ENCODE data around the gene LGALS1.
"Not testable (repeated sequence)": the region's sequence is repeated elsewhere in the genome, so short reads cannot be mapped to it uniquely, and the experiment has no call there.

LGALS1 gene

GRCh38 chr22:37710675-37711074 is 35.2 kb downstream of the LGALS1 start:
- TF ChIP-seq JUND (IDR thresholded peaks at IDR 0.05; ENCODE audit: low read depth): no peak
- in situ Hi-C loops (cut with HindIII; ENCODE audit: low pct_unique_long_range_greater_than_20kb, low sequenced_read_pairs): no loop called here
- DNase-seq (ENCODE audit: low read depth in 1 of 2, low spot score in 1 of 2): peak in 1 of 2 experiments; percentile 10

- in situ Hi-C loops (cut with HindIII; ENCODE audit: low pct_unique_long_range_greater_than_20kb, low sequenced_read_pairs): no loop called here
- DNase-seq (ENCODE audit: low read depth in 1 of 2, low spot score in 1 of 2): no peak
- TF ChIP-seq JUND (IDR thresholded peaks at IDR 0.05; ENCODE audit: low read depth): no peak
Observed at GRCh38 chr22:37711490-37711889, 36.1 kb downstream of the LGALS1 start.

GRCh38 chr22:37713761-37714160 is 38.3 kb downstream of the LGALS1 start:
- in situ Hi-C loops (cut with HindIII; ENCODE audit: low pct_unique_long_range_greater_than_20kb, low sequenced_read_pairs): no loop called here

GRCh38 chr22:37714634-37715033 is 39.2 kb downstream of the LGALS1 start:
- in situ Hi-C loops (cut with HindIII; ENCODE audit: low pct_unique_long_range_greater_than_20kb, low sequenced_read_pairs): no loop called here
- DNase-seq (ENCODE audit: low read depth in 1 of 2, low spot score in 1 of 2): no peak
- TF ChIP-seq JUND (IDR thresholded peaks at IDR 0.05; ENCODE audit: low read depth): no peak

More at GRCh38 chr22:37713761-37714160, 38.3 kb downstream of the LGALS1 start:
- DNase-seq (ENCODE audit: low read depth in 1 of 2, low spot score in 1 of 2): no peak
- no peak for TF ChIP-seq JUND (IDR thresholded peaks at IDR 0.05; ENCODE audit: low read depth)

- in situ Hi-C loops (cut with HindIII; ENCODE audit: low pct_unique_long_range_greater_than_20kb, low sequenced_read_pairs): no loop called here
- TF ChIP-seq JUND (IDR thresholded peaks at IDR 0.05; ENCODE audit: low read depth): no peak
- no peak for DNase-seq (ENCODE audit: low read depth in 1 of 2, low spot score in 1 of 2)
Observed at GRCh38 chr22:37715760-37716159, 40.3 kb downstream of the LGALS1 start.

GRCh38 chr22:37716708-37717107 is 41.3 kb downstream of the LGALS1 start:
- TF ChIP-seq JUND (IDR thresholded peaks at IDR 0.05; ENCODE audit: low read depth): no peak
- no peak for DNase-seq (ENCODE audit: low read depth in 1 of 2, low spot score in 1 of 2)
- in situ Hi-C loops (cut with HindIII; ENCODE audit: low pct_unique_long_range_greater_than_20kb, low sequenced_read_pairs): no loop called here

- DNase-seq (ENCODE audit: low read depth in 1 of 2, low spot score in 1 of 2); in situ Hi-C loops (cut with HindIII; ENCODE audit: low pct_unique_long_range_greater_than_20kb, low sequenced_read_pairs): not testable (repeated sequence)
Observed at GRCh38 chr22:37717235-37717634, 41.8 kb downstream of the LGALS1 start.

- DNase-seq (ENCODE audit: low read depth in 1 of 2, low spot score in 1 of 2); in situ Hi-C loops (cut with HindIII; ENCODE audit: low pct_unique_long_range_greater_than_20kb, low sequenced_read_pairs): not testable (repeated sequence)
Observed at GRCh38 chr22:37717746-37718305, 42.4 kb downstream of the LGALS1 start.

- TF ChIP-seq JUND (IDR thresholded peaks at IDR 0.05; ENCODE audit: low read depth): no peak
- in situ Hi-C loops (cut with HindIII; ENCODE audit: low pct_unique_long_range_greater_than_20kb, low sequenced_read_pairs): no loop called here
- no peak for DNase-seq (ENCODE audit: low read depth in 1 of 2, low spot score in 1 of 2)
Observed at GRCh38 chr22:37725551-37726240, 50.3 kb downstream of the LGALS1 start.

- DNase-seq (ENCODE audit: low read depth in 1 of 2, low spot score in 1 of 2): peak; percentile 20 to 39
- no peak for TF ChIP-seq JUND (IDR thresholded peaks at IDR 0.05; ENCODE audit: low read depth)
- in situ Hi-C loops (cut with HindIII; ENCODE audit: low pct_unique_long_range_greater_than_20kb, low sequenced_read_pairs): no loop called here
Observed at GRCh38 chr22:37726241-37726887, 50.9 kb downstream of the LGALS1 start.

GRCh38 chr22:37728620-37729019 is 53.2 kb downstream of the LGALS1 start:
- in situ Hi-C loops (cut with HindIII; ENCODE audit: low pct_unique_long_range_greater_than_20kb, low sequenced_read_pairs): no loop called here
- TF ChIP-seq JUND (IDR thresholded peaks at IDR 0.05; ENCODE audit: low read depth): no peak
- no peak for DNase-seq (ENCODE audit: low read depth in 1 of 2, low spot score in 1 of 2)

Measured in T47D (cell line).